Thoracic aorta (tissue), 2 donors: ENCODE measurements around the gene SYT11. TPM values are rescaled to one million over a fixed set of nuclear protein-coding genes. Genes with fewer than 3 reads are reported as not detected.

ENCODE experiments used
- total RNA-seq, 2 donors: library from RNA; depleted of rRNA; stranded (reverse); fragments of >200 nt; gene quantifications; one replicate each; pipeline versions ENCODE4 v1.1.0 to v1.2.3, GENCODE V29; 2016

Gene SYT11
- total RNA-seq, 2 donors from 2014 or later = 49.5 to 62.4 TPM

Other genes starting within 250 kb of the SYT11 start
- 10 to 100 TPM; 15.0 to 25.7 TPM for gene MSTO1, start 249.3 kb upstream of the SYT11 start, total RNA-seq
- 100 to 1,000 TPM; 156 to 197 TPM for gene YY1AP1, start 170.8 kb upstream of the SYT11 start, total RNA-seq
- 100 to 1,000 TPM in 1 of 2 donors, 10 to 100 TPM in 1; 56.5 to 113 TPM for gene DAP3, start 170.5 kb upstream of the SYT11 start, total RNA-seq
- 10 to 100 TPM; 39.3 to 83.2 TPM for gene GON4L, start 2.4 kb upstream of the SYT11 start, total RNA-seq
- 10 to 100 TPM; 27.1 to 42.8 TPM for gene RIT1, start 51.8 kb downstream of the SYT11 start, total RNA-seq
- 10 to 100 TPM; 50.6 to 56.9 TPM for gene KHDC4, start 74.8 kb downstream of the SYT11 start, total RNA-seq
- gene RXFP4, start 82.1 kb downstream of the SYT11 start, total RNA-seq = not detected
- gene ARHGEF2, start 119.0 kb downstream of the SYT11 start, total RNA-seq = 100 to 1,000 TPM; 162 to 166 TPM
- 100 to 1,000 TPM; 132 to 241 TPM for gene SSR2, start 161.4 kb downstream of the SYT11 start, total RNA-seq
- gene UBQLN4, start 194.2 kb downstream of the SYT11 start, total RNA-seq = 10 to 100 TPM; 21.7 to 36.7 TPM
- 10 to 100 TPM; 26.4 to 37.0 TPM for gene LAMTOR2, start 195.2 kb downstream of the SYT11 start, total RNA-seq
- gene RAB25, start 201.6 kb downstream of the SYT11 start, total RNA-seq = not detected
- under 1 TPM in 1 of 2 donors, not detected in 1; 0.42 TPM for gene MEX3A, start 222.9 kb downstream of the SYT11 start, total RNA-seq